Stimulated activated CD8-positive, alpha-beta memory T cell treated with anti-CD3 and anti-CD28 coated beads, Interleukin-7, amount 100 ng/mL, for 48 hours (primary cell): Measurements from ENCODE around the gene EOMES.
A peak's percentile ranks its signal among the peaks of the same experiment; 100 is the strongest.

Source experiments
- DNase-seq, 2 donors: peaks; one replicate each; pipeline ENCODE4 v3.0.0-alpha.2; 2020; ENCODE audit warnings: low read depth in 1 of 2; ENCODE audit errors: extremely low read depth in 1 of 2

The EOMES gene

GRCh38 chr3:27681249-27681748, 40.8 kb downstream of the EOMES start:
- no peak for DNase-seq

GRCh38 chr3:27680517-27681246, 41.4 kb downstream of the EOMES start:
- no peak for DNase-seq

GRCh38 chr3:27679691-27680090, 42.4 kb downstream of the EOMES start:
- DNase-seq: no peak

- DNase-seq: no peak
These were observed 43.9 kb downstream of the EOMES start for GRCh38 chr3:27678234-27678633.

GRCh38 chr3:27677565-27677964, 44.6 kb downstream of the EOMES start:
- no peak for DNase-seq

GRCh38 chr3:27675287-27675686, 46.8 kb downstream of the EOMES start:
- no peak for DNase-seq

GRCh38 chr3:27673701-27674100, 48.4 kb downstream of the EOMES start:
- no peak for DNase-seq

- no peak for DNase-seq
These were observed 51.0 kb downstream of the EOMES start for GRCh38 chr3:27671101-27671500.

- DNase-seq: no peak
These were observed 51.5 kb downstream of the EOMES start for GRCh38 chr3:27670619-27671018.

- peak in 1 of 2 donors; percentile 13 for DNase-seq
These were observed 52.5 kb downstream of the EOMES start for GRCh38 chr3:27669591-27669990.

- DNase-seq: no peak
These were observed 54.4 kb downstream of the EOMES start for GRCh38 chr3:27667751-27668150.

- no peak for DNase-seq
These were observed 55.4 kb downstream of the EOMES start for GRCh38 chr3:27666708-27667107.

GRCh38 chr3:27666272-27666671, 55.9 kb downstream of the EOMES start:
- no peak for DNase-seq
